A673 (cell line): ENCODE results near the gene MST1.

Source experiments
- EZH2 ChIP-seq: fragments of 200-600 bp; sonication (generic); IDR thresholded peaks from 2 replicates; pipeline ENCODE4 v1.6.1; 2017; ENCODE audit warnings: borderline replicate concordance, low read depth, mild to moderate bottlenecking, mixed read lengths, antibody characterized with exemption, low read length; ENCODE audit not compliant: poor library complexity, severe bottlenecking
- TF ChIP-seq, protein P1 (sequence below): fragments of 300-800, 200-600 bp; sonication (generic); conservative IDR thresholded peaks from 2 replicates; pipeline ENCODE4 v1.5.1; 2017; ENCODE audit warnings: low read depth, mild to moderate bottlenecking, antibody characterized with exemption, low read length, moderate library complexity, mixed read lengths

DNA sequence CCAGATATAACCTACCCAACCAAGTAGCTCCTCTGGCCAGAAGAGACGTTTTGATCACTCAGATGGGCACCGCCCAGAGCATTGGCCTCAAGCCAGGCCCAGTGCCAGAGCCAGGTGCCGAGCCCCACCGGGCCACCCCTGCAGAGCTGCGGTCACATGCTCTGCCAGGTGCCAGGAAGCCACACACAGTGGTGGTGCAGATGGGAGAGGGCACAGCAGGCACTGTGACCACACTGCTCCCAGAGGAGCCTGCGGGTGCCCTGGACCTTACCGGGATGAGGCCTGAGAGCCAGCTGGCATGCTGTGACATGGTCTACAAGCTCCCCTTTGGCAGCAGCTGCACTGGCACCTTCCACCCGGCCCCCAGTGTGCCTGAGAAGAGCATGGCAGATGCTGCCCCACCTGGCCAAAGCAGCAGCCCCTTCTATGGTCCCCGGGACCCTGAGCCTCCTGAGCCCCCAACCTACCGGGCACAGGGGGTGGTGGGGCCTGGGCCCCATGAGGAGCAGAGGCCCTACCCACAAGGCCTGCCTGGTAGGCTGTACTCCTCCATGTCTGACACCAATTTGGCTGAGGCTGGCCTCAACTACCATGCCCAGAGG, 34.2 kb downstream of the MST1 start:
- TF ChIP-seq, protein P1, sequence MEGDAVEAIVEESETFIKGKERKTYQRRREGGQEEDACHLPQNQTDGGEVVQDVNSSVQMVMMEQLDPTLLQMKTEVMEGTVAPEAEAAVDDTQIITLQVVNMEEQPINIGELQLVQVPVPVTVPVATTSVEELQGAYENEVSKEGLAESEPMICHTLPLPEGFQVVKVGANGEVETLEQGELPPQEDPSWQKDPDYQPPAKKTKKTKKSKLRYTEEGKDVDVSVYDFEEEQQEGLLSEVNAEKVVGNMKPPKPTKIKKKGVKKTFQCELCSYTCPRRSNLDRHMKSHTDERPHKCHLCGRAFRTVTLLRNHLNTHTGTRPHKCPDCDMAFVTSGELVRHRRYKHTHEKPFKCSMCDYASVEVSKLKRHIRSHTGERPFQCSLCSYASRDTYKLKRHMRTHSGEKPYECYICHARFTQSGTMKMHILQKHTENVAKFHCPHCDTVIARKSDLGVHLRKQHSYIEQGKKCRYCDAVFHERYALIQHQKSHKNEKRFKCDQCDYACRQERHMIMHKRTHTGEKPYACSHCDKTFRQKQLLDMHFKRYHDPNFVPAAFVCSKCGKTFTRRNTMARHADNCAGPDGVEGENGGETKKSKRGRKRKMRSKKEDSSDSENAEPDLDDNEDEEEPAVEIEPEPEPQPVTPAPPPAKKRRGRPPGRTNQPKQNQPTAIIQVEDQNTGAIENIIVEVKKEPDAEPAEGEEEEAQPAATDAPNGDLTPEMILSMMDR = no peak
- TF ChIP-seq EZH2 = no peak
